GM19463 (cell line): ENCODE results near the gene GALNT17.

Experiments
- ATAC-seq: cut with Tn5 transposase; IDR thresholded peaks from one replicate; pipeline ENCODE4 v1.9.1; 2021; ENCODE audit warnings: mild to moderate bottlenecking, moderate library complexity; ENCODE audit not compliant: unreplicated experiment

The GALNT17 gene

GRCh38 chr7:71132127-71132376 lies at the start of gene GALNT17:
Gene GALNT17 (plus strand): TSS chr7:71132144.
- no peak for ATAC-seq

GRCh38 chr7:71095266-71095860 lies 36.6 kb upstream of the GALNT17 start:
- ATAC-seq: no peak

GRCh38 chr7:71096351-71096750 lies 35.6 kb upstream of the GALNT17 start:
- ATAC-seq: no peak

DNA sequence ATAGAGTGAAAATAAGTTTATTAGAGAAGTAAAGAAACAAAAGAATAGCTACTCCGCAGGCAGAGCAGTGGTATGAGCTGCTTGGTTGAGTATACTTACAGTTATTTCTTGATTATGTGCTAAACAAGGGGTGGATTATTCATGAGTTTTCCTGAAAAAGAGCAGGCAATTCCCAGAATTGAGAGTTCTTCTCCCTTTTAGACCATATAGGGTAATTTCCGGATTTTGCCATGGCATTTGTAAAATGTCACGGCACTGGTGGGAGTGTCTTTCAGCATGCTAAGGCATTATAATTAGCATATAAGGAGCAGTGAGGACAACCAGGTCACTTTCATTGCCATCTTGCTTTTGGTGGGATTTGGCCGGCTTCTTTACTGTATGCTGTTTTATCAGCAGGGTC lies 25.7 kb upstream of the GALNT17 start:
- ATAC-seq: no peak

- ATAC-seq: no peak
Observed at GRCh38 chr7:71112436-71112835, 19.5 kb upstream of the GALNT17 start.

DNA sequence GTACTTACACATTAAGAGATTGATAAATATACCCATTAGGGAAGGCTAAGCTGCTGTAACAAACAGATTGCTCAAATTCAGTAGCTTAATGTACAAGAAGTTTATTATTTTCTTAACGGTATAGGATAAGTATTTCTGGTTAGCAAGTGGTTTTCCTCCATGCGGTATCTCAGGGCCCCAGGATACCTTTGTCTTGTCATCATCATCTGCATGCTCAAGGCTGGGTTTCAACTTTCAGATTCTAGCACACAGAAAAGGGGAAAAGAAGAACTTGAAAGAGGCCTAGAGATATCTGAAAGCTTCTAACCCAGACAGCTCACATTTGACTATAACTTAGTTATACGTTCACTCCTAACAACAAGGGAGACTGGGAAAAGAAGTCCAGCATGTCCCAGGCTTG lies 11.8 kb upstream of the GALNT17 start:
- no peak for ATAC-seq

- ATAC-seq: no peak
Observed at GRCh38 chr7:71129126-71129525, 2.8 kb upstream of the GALNT17 start.

DNA sequence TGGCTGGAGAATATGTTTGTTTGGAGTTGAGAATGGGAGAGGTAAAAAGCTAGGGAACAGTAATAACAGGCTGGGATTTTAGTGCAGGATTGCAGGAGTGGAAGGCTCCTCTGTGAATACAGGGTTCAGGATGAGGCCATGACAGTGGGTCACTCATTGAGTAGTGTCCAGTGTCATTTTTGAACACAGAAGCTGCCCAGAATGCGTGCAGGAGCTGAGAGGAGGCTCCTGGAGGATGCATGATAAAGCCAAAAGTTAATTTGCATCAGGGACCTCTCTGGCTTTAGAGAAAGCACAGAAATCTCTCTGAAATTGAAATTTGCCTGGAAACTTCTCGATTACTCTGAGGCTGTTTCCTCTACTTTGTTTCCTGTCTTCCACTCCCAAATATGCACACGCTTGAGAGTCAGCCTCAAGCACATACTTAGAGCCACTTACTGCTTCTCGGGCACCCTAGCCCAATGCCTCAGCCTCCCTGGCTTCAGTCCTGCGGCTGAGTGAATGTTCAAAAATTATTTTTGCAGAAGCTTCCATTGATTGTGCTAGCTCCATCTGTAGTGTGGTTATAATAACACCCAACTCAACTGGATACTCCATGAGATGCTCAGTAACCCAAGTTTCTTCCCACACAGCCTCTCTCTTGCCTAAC lies 1.8 kb upstream of the GALNT17 start:
- ATAC-seq: no peak

GRCh38 chr7:71131256-71132126 lies 453 bp upstream of the GALNT17 start:
- no peak for ATAC-seq

GRCh38 chr7:71132377-71133231 lies 660 bp downstream of the GALNT17 start:
- ATAC-seq: no peak

GRCh38 chr7:71133232-71133622 lies 1.3 kb downstream of the GALNT17 start:
- ATAC-seq: no peak

DNA sequence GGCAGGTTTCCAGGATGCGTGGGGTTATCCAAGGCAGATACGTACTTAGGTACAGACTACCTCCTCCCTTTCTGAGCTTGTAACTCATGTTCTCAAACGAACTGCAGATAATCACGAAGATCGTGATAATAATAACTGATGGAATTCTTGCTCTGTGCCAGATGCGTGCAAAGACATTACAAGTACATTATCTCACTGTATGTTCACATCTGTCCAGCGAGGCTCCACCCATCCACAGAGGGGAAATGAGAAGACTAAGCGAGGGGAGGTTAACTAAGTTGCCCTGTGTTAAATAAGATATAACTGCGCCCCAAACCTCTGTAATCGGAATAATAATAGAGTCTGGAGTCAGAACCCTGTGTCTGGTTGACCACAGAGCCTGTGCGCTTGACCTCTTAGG lies 1.9 kb downstream of the GALNT17 start:
- ATAC-seq: no peak

GRCh38 chr7:71135116-71135515 lies 3.2 kb downstream of the GALNT17 start:
- ATAC-seq: no peak

DNA sequence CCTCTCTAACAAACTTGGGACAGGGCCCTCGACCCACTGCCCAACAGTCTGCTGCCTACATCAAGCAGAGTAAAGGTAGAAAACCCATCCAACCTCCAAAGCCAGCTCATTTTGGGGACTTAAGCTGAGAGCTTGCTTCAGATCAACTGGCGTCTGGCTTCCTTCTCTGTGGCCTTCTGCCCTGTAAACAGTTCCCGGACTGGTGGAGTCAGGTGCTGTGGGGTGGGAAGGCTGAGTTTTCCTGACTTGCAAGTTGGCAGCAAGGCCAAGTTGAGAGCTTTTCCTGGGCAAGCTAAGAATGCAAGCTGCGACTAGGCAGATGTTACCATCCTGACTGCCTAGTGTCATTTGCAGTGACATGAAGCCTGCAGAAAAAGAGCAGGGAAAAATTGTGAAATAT lies 3.7 kb downstream of the GALNT17 start:
- ATAC-seq: no peak

GRCh38 chr7:71137479-71137878 lies 5.5 kb downstream of the GALNT17 start:
- ATAC-seq: no peak

GRCh38 chr7:71140264-71140663 lies 8.3 kb downstream of the GALNT17 start:
- no peak for ATAC-seq

DNA sequence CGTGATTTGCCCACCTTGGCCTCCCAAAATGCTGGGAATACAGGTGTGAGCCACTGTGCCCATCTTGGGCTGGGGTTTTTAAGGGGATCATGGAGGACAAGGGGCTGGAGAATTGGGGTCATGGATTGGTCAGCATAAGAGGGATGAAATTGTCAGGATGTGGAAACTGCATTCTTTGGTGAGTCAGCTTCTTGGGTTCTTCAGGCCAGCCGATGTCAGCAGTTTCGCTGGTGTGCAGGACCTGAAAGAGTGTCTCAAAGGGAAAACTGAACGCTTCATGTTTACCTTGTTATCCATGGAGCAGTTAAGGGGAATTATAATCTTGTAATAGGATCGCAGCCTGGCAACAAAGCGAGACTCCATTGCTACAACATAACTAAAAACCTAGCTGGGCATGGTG lies 13.0 kb downstream of the GALNT17 start:
- no peak for ATAC-seq

DNA sequence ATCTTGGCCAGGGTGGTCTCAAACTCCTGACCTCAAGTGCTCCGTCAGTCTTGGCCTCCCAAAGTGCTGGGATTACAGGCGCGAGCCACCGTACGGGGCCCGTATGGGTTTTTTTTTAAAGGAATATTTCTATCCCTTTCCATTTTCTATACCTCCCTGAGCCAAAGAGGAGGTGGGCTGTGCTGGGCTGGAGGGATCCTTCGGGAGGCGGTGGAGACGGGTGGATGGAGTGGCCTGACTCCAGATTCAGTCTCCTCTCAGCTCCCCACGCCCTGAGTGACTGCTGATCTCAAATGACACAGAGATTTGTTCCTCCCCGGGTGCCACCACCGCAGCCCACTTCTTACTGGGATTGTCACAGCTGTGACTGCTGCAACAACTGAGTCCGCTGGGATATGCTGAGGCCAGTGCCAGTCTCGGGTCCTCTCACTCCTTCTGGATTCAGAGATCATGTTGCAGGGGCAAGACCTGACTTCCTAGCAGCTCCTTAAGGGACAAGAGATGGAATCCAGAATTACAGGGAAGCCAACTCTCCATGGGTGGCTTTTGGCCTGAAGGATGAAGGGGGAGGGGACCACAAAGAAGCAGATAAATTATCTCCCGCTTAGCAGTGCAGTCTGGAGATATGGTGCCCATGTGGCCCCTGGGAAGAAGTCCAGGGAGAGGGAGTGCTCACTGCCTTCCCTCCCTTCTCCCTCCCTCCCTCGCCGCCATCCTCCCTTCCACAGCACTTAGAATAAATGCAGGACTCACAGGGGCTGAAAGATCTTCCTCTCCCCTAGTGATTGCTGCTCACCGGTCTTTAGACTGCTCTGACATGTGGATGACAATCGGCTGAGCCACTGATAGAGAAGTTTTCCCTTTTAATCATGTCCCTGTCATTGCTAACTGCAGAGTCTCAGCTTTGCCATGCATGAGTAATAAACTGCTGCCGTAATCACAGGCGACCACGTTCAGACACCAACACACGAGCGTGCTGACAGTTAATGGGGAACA lies 14.3 kb downstream of the GALNT17 start:
- ATAC-seq: no peak

- ATAC-seq: no peak
Observed at GRCh38 chr7:71148098-71148497, 16.2 kb downstream of the GALNT17 start.

- ATAC-seq: no peak
Observed at GRCh38 chr7:71155236-71155635, 23.3 kb downstream of the GALNT17 start.
